Measurements from ENCODE around the gene PROZ.

PROZ gene

GRCh38 chr13:113209336-113209758 is 50.9 kb downstream of the PROZ start, which contains the start of gene CUL4A:
Gene CUL4A, plus strand, starts transcription at chr13:113209613. Its CDS starts 15 bp downstream, at chr13:113209628.
- DNase-seq: no peak

- DNase-seq: no peak
Measured at GRCh38 chr13:113209759-113210421, 51.4 kb downstream of the PROZ start.

GRCh38 chr13:113210833-113211232 is 52.4 kb downstream of the PROZ start:
- DNase-seq: no peak

DNA sequence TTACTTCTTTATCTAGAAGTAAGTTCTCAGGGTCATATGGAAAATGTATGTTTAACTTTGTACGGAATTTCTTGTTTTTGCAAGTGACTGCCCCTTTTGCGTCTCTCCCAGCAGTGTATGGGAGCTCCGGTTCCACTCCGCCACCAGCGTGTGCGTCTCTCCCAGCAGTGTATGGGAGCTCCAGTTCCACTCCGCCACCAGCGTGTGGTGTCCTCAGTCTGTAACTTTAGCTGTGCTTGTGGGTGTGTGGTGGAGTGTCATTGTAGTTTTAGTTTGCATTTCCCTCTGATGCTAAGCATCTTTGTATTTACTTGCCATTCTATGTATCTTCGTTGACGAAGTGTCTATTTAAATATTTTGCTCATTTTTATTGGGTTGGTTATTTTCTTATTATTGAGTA is 53.3 kb downstream of the PROZ start:
- DNase-seq: no peak

DNA sequence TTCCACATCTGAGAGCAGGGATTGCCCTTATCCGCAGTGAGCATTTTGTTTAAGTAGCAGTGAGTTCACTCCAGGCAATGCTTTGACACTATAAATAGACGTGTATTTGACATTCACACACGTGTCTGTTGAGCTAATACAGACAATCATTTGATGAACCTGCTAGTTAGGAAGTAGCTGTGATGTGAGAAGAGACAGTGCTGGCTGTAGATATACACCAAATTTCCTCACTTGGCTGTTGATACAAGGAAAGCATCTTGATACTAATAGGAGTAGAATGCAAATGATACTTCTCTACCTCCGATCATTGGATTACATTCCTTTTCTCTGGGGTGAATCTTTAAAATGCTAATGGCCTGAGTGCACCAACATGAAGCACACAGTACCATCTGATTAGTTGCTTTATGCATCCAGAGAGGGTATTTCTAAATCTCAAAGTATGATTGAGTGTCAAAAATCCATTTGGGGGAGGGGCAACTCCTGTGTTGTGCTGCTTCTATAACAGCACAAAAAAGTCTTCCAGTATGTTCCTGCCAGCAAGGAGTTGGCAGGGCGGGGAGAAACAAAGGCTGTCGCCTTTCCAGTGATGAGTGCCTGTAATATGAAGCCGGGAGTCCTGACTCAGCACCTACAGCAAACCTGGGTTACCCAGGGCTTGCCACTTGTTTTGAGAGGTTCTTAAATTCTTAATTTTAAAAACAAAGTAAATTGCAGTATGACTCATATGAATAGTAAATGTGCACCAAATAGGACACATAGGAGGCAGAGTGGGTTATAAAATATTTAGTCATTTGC is 58.0 kb downstream of the PROZ start:
- DNase-seq: peak; percentile 56

DNA sequence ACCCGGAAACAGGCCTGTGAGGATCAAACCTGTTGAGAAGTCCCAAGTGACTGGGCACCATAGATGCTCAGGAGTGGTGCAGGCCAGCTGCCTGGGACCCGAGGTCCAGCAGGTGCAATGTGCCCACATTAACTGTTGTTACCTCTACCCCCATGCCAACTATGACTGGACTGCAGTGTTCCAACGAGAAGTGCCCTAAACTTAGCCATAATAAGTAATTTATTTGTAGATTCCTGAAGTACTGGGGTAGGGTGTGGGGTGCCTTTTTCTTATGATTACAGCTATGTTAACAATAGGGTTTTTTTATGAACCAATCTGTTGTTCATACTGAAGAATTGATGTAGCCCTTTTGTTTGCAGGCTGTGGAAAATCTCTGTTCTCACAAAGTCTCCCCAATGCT is 60.1 kb downstream of the PROZ start:
- no peak for DNase-seq

DNA sequence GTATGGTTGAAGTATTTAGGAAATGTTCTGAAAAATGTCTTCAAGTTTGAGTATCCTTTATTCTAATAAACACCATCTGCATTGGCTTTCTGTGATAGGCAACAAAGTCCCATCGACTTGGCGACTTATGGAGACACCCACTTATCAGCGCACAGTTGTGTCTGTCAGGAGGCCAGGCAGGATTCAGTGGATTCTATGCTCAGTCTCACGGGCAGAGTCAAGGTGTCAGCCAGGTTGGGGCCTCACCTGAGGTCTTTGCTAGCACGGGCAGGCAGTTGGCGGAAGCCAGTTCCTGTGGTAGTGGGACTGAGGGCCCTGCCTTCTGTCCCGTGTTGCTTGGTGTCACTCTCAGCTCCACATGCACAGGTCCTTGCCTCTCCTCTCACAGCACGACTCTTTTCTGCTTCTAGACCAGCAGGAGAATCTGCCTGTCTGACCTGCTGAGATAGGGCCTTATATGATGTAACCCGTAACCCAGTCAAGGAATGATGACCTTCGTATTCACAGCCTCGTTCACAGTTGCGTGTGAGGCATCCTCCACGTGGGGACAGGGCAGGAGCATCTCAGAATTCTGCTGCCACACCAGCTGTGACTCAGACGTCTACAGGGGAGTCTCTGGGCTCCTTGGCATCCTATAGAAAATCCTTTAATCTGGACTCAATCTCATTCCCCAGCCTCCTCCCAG is 61.0 kb downstream of the PROZ start:
- DNase-seq: no peak

GRCh38 chr13:113220141-113220598 is 61.7 kb downstream of the PROZ start:
- no peak for DNase-seq

DNA sequence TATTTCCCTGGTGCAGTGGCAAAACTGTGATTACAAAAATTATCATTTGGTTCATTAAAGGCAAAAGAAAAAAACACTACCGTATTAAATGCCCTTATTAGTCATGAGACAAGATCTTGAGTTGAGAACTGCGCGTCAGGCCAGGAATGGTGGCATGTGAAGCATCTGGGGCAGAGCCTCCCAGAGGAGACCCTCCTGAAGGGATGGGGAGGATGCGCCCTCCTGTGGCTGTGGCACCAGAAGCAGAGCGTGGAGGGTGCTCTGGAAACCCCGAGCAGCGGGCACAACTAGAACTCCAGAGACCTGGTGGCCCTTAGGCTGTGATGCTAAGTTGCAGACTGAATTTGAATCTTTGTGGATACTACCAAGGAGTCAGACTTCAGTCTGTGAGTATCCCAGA is 62.4 kb downstream of the PROZ start:
- DNase-seq: no peak

Measured in NCI-H2029 treated with DMSO at 0.1 percent for 48 hours (cell line).